NCI-H748 (cell line): Measurements from ENCODE around the gene KCNH5.
A peak's percentile ranks its signal among the peaks of the same experiment; 100 is the strongest.

Experiments
- DNase-seq: peaks from one replicate; lab custom pipeline; 2025; ENCODE audit not compliant: unreplicated experiment; lab: John Stamatoyannopoulos, UW

Gene KCNH5

GRCh38 chr14:63009495-63009894 lies 35.8 kb downstream of the KCNH5 start:
- peak; percentile 25 for DNase-seq

DNA sequence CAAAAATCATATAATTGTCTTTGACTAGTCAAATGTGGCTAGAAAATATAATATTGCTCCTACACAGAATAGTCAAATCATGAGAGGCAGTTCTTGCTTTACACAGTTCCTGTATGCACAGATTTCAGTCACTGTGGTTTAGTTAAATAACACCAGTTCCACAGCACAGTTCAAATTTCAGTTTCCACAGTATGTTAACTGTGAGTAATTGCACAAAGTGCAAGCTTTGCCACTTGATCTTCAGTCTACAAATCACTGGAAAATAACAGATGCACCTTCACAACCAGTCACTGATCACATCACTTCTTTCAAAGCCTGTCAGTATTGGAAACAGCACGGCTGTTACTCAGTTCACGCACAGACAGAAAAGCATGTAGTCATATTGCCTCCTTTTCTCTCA lies 38.7 kb downstream of the KCNH5 start:
- DNase-seq, result peak; percentile 70

DNA sequence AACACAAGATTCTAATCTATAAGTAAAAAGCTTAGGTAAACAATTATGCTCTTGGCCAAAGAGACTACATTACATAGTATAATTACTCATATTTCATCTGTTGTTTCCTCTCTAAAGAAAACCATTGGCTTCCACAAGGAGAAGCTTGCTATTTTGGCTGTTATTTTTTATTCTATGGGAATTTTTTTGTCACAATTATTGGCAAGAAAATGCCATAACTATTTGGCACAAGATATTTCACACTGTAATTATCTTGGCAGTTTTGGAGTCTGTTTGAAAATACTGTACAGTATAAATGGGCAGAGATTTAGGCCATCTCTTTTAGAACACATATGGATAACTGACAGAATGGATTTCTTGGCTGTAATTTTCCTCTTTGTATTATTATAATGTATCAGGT lies 51.2 kb downstream of the KCNH5 start:
- DNase-seq, result no peak

- DNase-seq, result no peak
Observed at GRCh38 chr14:62988967-62989366, 56.3 kb downstream of the KCNH5 start.

DNA sequence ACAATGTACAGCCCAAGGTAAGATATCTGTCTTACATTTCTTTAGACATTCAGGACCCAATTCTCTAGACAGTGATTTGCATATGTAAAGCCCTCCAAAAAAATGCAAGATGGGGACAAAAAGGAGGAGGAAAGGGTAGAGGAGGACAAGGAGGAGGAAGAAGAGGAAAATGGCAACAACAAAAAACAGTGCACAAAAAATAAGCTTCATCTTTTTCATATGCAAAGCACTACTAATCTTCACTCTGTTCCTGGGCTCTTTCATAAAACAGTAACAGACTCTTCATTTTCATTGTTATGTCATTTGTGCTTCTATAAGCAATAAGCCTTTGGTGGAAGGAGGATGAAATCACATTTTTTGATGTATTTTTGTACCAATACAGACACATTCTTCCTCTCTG lies 61.4 kb downstream of the KCNH5 start:
- no peak for DNase-seq

- no peak for DNase-seq
Observed at GRCh38 chr14:62980693-62981092, 64.6 kb downstream of the KCNH5 start.

GRCh38 chr14:62957562-62957961 lies 87.7 kb downstream of the KCNH5 start:
- no peak for DNase-seq

- no peak for DNase-seq
Observed at GRCh38 chr14:62956413-62956812, 88.8 kb downstream of the KCNH5 start.

GRCh38 chr14:62954165-62954564 lies 91.1 kb downstream of the KCNH5 start:
- no peak for DNase-seq

- DNase-seq, result no peak
Observed at GRCh38 chr14:62952226-62952625, 93.0 kb downstream of the KCNH5 start.

- DNase-seq, result no peak
Observed at GRCh38 chr14:62947301-62947700, 98.0 kb downstream of the KCNH5 start.

DNA sequence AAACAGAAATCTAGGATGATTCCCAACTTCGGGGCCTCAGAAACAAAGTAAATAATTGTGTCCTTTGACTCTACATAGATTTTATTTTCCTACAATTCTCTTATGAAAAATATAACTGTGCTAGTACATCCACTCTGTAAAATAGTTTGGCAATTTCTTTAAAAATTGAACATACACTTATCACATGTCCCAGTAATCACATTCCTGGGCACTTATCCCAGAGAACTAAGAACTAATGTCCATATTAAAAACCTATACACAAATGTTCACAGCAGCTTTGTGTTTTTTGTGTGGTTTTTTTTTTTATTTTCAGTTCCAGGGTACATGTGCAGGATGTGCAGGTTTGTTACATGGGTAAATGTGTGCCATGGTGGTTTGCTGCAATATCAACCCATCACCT lies 99.0 kb downstream of the KCNH5 start:
- no peak for DNase-seq

DNA sequence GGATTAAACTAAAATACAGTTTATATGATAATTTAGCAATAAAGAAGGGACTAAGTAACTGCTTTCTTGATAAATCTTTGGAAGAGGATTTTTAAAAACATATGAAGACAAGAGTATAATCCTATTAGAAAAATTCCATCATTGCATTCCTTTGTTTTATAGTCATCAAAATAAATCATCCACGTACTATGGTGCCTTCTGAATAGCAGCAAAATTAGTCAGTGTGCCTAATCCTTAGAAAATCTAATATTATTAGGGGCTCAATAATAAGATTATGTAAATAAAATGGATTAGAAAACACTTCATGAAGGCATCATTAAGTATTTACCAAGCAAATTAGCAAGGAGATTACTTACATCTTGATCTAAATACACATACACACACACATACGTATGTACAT lies 102.1 kb downstream of the KCNH5 start:
- DNase-seq, result no peak

- no peak for DNase-seq
Observed at GRCh38 chr14:62939970-62940369, 105.3 kb downstream of the KCNH5 start.

DNA sequence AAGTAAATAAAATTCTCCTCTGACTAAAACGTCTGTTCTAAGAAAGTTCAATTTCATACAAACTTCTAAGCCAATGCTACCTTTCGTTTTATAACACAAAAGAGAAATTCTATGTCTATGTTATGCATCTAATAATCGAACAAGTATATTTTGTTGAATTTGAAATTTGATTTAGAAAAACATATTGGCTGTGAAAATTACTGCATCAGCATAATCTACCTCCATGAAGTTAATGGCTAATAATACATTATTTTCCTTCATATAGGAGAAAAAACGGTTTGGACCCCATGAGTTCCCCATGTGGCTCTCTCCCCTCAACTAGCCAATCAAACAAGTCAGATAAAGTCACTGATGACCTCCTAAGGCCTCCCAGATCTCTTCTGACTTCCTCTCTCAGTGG lies 106.5 kb downstream of the KCNH5 start:
- no peak for DNase-seq

GRCh38 chr14:62934439-62934838 lies 110.8 kb downstream of the KCNH5 start:
- no peak for DNase-seq

- DNase-seq, result no peak
Observed at GRCh38 chr14:62921466-62921865, 123.8 kb downstream of the KCNH5 start.

GRCh38 chr14:62916551-62916950 lies 128.7 kb downstream of the KCNH5 start:
- peak; percentile 38 for DNase-seq

DNA sequence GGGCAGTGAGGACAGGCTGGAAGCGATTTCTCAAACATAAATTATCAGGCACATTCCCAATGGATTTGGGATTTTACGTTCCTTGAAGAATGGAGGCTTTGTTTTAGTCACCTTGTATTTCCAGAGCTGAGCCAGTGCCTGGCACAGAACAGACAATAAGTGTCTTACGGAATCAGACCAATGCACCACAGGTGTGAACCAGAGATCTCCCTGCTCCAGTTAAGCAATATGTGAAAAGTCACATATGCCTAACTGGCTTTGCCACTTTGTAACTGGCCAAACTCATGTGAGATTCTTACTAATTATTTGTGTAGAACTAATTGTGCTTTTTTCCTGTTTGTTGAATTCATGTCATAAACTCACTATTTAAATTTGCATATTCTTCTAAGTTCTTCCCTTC lies 130.4 kb downstream of the KCNH5 start:
- no peak for DNase-seq

DNA sequence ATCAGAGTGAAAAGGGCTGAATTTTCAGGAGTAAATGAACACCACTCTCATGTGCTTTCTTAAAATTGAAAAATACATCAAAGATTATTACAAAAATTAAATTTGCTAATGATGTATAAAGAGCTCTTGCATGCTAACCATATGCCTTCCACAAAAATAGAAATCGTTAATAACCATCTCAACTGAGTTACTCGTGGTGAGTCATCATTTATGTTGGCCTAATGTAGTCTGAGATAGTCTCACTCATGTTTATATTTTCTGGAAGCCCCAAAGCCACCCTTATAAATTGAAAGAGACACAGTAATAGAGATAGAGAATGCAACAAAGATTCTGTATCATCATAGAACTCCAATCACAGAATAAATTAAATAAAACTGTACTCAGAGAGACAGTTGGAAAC lies 131.2 kb downstream of the KCNH5 start:
- no peak for DNase-seq

- DNase-seq, result no peak
Observed at GRCh38 chr14:62908506-62908905, 136.8 kb downstream of the KCNH5 start.

DNA sequence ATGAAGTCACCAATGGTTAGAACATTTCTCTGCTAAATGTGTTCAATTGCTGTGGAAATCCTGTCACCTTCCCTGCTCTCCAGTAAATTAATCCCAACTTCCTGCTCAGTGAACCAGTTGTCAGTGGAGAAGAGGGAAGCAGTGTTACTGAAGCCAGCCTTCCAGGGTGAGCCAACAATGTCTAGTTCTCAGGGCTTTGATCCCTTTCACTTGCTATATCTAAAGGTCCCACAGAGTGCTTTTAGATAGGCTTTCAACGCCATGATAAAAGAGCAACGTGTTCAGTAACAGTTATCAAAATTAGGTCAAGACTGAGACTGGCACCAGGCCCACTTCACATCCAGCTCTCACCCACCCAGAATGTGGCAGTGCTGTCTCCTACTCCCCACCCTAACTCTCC lies 139.7 kb downstream of the KCNH5 start:
- DNase-seq, result no peak

- DNase-seq, result no peak
Observed at GRCh38 chr14:62897771-62898170, 147.5 kb downstream of the KCNH5 start.

GRCh38 chr14:62896932-62897456 lies 148.3 kb downstream of the KCNH5 start:
- DNase-seq, result no peak
